Vagina (tissue), 2 donors: ENCODE results near the gene NEK9.

ENCODE experiments used
- POLR2A ChIP-seq, 2 donors: fragments of 450-650 bp; IDR thresholded peaks; one replicate each; pipeline ENCODE4 v1.6.1; 2017; ENCODE audit warnings: antibody characterized with exemption in 2 of 2, mild to moderate bottlenecking in 2 of 2, moderate library complexity in 2 of 2
- POLR2AphosphoS5 ChIP-seq, 2 donors: sonication (generic); formaldehyde crosslinking; IDR thresholded peaks; one replicate each; pipeline ENCODE4 v1.9.0; 2017; ENCODE audit warnings: antibody characterized with exemption in 2 of 2, mild to moderate bottlenecking in 2 of 2, low read depth in 1 of 2; ENCODE audit not compliant: insufficient read depth in 1 of 2
- TF ChIP-seq, protein P1 (sequence below), 3 experiments: fragments of 450-650 bp in 2 of 3; fragments of 200-600 bp in 1 of 3; sonication (generic) in 1 of 3; IDR thresholded peaks; one replicate each; pipeline ENCODE4 v1.5.1; 2017 to 2019; ENCODE audit warnings: antibody characterized with exemption in 3 of 3, mild to moderate bottlenecking in 2 of 3, moderate library complexity in 2 of 3

GRCh38 chr14:75123991-75124390, 2.9 kb downstream of the NEK9 start:
- TF ChIP-seq POLR2A (IDR thresholded peaks at IDR 0.05) (no peak), POLR2AphosphoS5 (IDR thresholded peaks at IDR 0.05; ENCODE audit: insufficient read depth in 1 of 2, low read depth in 1 of 2) (peak in 1 of 2 donors; percentile 96)
- TF ChIP-seq, protein P1, sequence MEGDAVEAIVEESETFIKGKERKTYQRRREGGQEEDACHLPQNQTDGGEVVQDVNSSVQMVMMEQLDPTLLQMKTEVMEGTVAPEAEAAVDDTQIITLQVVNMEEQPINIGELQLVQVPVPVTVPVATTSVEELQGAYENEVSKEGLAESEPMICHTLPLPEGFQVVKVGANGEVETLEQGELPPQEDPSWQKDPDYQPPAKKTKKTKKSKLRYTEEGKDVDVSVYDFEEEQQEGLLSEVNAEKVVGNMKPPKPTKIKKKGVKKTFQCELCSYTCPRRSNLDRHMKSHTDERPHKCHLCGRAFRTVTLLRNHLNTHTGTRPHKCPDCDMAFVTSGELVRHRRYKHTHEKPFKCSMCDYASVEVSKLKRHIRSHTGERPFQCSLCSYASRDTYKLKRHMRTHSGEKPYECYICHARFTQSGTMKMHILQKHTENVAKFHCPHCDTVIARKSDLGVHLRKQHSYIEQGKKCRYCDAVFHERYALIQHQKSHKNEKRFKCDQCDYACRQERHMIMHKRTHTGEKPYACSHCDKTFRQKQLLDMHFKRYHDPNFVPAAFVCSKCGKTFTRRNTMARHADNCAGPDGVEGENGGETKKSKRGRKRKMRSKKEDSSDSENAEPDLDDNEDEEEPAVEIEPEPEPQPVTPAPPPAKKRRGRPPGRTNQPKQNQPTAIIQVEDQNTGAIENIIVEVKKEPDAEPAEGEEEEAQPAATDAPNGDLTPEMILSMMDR (IDR thresholded peaks at IDR 0.05) = no peak
